ENCODE data around the gene NRSN2. TPM values are rescaled to one million over a fixed set of nuclear protein-coding genes. Genes with fewer than 3 reads are reported as not detected.

The NRSN2 gene
- total RNA-seq, 1 experiment from 2014 or later: 44.9 TPM

GRCh38 chr20:312866-313265 lies 34.0 kb upstream of the NRSN2 start:
- no peak for TF ChIP-seq POLR2AphosphoS5 (IDR thresholded peaks at IDR 0.05; ENCODE audit: low read depth, low read length)
- no peak for TF ChIP-seq TCF7L2 (IDR thresholded peaks at IDR 0.05; ENCODE audit: low read depth, low read length)
- TF ChIP-seq CTCF (IDR thresholded peaks at IDR 0.05): no peak
- TF ChIP-seq, protein P1, sequence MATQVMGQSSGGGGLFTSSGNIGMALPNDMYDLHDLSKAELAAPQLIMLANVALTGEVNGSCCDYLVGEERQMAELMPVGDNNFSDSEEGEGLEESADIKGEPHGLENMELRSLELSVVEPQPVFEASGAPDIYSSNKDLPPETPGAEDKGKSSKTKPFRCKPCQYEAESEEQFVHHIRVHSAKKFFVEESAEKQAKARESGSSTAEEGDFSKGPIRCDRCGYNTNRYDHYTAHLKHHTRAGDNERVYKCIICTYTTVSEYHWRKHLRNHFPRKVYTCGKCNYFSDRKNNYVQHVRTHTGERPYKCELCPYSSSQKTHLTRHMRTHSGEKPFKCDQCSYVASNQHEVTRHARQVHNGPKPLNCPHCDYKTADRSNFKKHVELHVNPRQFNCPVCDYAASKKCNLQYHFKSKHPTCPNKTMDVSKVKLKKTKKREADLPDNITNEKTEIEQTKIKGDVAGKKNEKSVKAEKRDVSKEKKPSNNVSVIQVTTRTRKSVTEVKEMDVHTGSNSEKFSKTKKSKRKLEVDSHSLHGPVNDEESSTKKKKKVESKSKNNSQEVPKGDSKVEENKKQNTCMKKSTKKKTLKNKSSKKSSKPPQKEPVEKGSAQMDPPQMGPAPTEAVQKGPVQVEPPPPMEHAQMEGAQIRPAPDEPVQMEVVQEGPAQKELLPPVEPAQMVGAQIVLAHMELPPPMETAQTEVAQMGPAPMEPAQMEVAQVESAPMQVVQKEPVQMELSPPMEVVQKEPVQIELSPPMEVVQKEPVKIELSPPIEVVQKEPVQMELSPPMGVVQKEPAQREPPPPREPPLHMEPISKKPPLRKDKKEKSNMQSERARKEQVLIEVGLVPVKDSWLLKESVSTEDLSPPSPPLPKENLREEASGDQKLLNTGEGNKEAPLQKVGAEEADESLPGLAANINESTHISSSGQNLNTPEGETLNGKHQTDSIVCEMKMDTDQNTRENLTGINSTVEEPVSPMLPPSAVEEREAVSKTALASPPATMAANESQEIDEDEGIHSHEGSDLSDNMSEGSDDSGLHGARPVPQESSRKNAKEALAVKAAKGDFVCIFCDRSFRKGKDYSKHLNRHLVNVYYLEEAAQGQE (IDR thresholded peaks at IDR 0.05; ENCODE audit: insufficient read depth in 1 of 2, low read depth in 2 of 2, low read length in 1 of 2): no peak
- TF ChIP-seq SIN3A (IDR thresholded peaks at IDR 0.05; ENCODE audit: borderline replicate concordance, insufficient read depth, low read depth, low read length): no peak

GRCh38 chr20:313402-313801 lies 33.5 kb upstream of the NRSN2 start:
- Histone ChIP-seq H3K36me3 (ENCODE audit: control insufficient read depth, insufficient read depth, low read length) (no peaks in the 10 kb centered on the region), H3K27ac (ENCODE audit: low read length) (no peak overlapping the region), H3K9me3 (ENCODE audit: control insufficient read depth, insufficient read depth, low read depth, low read length) (no peaks in the 10 kb centered on the region), H3K27me3 (ENCODE audit: control insufficient read depth, insufficient read depth, low read length) (no peaks in the 10 kb centered on the region), H3K4me3 (ENCODE audit: low read depth in 2 of 2, low read length in 2 of 2) (no peak overlapping the region), H3K4me1 (ENCODE audit: control insufficient read depth, insufficient read depth, low read length) (peaks cover 8% of the 10 kb centered on the region)
- POLR2A ChIA-PET: no interaction called here
- intact Hi-C loops (cut with micrococcal nuclease; ENCODE audit: unreplicated experiment) (no loop called here), in situ Hi-C loops (cut with HindIII; ENCODE audit: low pct_unique_long_range_greater_than_20kb, low sequenced_read_pairs) (no loop called here)
- CTCF ChIA-PET: no interaction called here
- no peak for ATAC-seq
- no TSS peak for BruUV-seq (replicated peaks)
- no peak for DNase-seq (ENCODE audit: low read depth, low spot score)
- TF ChIP-seq CTCF (IDR thresholded peaks at IDR 0.05) (no peak), SIN3A (IDR thresholded peaks at IDR 0.05; ENCODE audit: borderline replicate concordance, insufficient read depth, low read depth, low read length) (no peak), TCF7L2 (IDR thresholded peaks at IDR 0.05; ENCODE audit: low read depth, low read length) (no peak), POLR2AphosphoS5 (IDR thresholded peaks at IDR 0.05; ENCODE audit: low read depth, low read length) (no peak)
- TF ChIP-seq, protein P1 (IDR thresholded peaks at IDR 0.05; ENCODE audit: insufficient read depth in 1 of 2, low read depth in 2 of 2, low read length in 1 of 2): no peak

More at GRCh38 chr20:312866-313265, 34.0 kb upstream of the NRSN2 start:
- intact Hi-C loops (cut with micrococcal nuclease; ENCODE audit: unreplicated experiment): no loop called here
- DNase-seq (ENCODE audit: low read depth, low spot score) (no peak), ATAC-seq (no peak)
- Histone ChIP-seq H3K9me3 (ENCODE audit: control insufficient read depth, insufficient read depth, low read depth, low read length) (no peaks in the 10 kb centered on the region), H3K27ac (ENCODE audit: low read length) (no peak overlapping the region), H3K4me3 (ENCODE audit: low read depth in 2 of 2, low read length in 2 of 2) (no peak overlapping the region), H3K36me3 (ENCODE audit: control insufficient read depth, insufficient read depth, low read length) (no peaks in the 10 kb centered on the region), H3K27me3 (ENCODE audit: control insufficient read depth, insufficient read depth, low read length) (no peaks in the 10 kb centered on the region), H3K4me1 (ENCODE audit: control insufficient read depth, insufficient read depth, low read length) (peaks cover 12% of the 10 kb centered on the region)
- BruUV-seq (replicated peaks): no TSS peak
- POLR2A ChIA-PET: no interaction called here
- CTCF ChIA-PET: no interaction called here
- in situ Hi-C loops (cut with HindIII; ENCODE audit: low pct_unique_long_range_greater_than_20kb, low sequenced_read_pairs): no loop called here
